Right lobe of liver (tissue), 6 donors: ENCODE results near the gene PELI2. TPM values are rescaled to one million over a fixed set of nuclear protein-coding genes. Genes with fewer than 3 reads are reported as not detected.
A peak's percentile ranks its signal among the peaks of the same experiment; 100 is the strongest.

Experiments
- ATAC-seq, 4 donors: fragments of 200-7000 bp; cut with Tn5 transposase; one replicate each; pipeline ENCODE4 v1.9.1; 2020; ENCODE audit warnings: mild to moderate bottlenecking in 4 of 4, moderate library complexity in 4 of 4
- DNase-seq, 3 donors: peaks; one replicate each; pipeline ENCODE4 v3.0.0-alpha.2; 2020
- H3K27ac ChIP-seq, 3 donors: fragments of 200-600 bp; one replicate each; pipeline ENCODE4 v1.8.0; 2022
- H3K27me3 ChIP-seq, 2 donors: fragments of 200-600 bp; one replicate each; pipeline ENCODE4 v1.8.0; 2022
- H3K36me3 ChIP-seq, 4 donors: fragments of 200-600 bp; sonication (generic) in 1 of 4; one replicate each; pipeline versions ENCODE4 v1.5.1 to v1.8.0; 2017 to 2022; ENCODE audit warnings: control low read depth in 1 of 4
- H3K4me1 ChIP-seq, 4 donors: fragments of 200-600 bp; sonication (generic) in 1 of 4; one replicate each; pipeline versions ENCODE4 v1.5.1 to v1.8.0; 2017 to 2022; ENCODE audit warnings: control low read depth in 1 of 4
- H3K4me3 ChIP-seq, 3 donors: fragments of 200-600 bp; one replicate each; pipeline ENCODE4 v1.8.0; 2022
- H3K9me3 ChIP-seq, 4 donors: fragments of 200-600 bp; sonication (generic) in 1 of 4; one replicate each; pipeline versions ENCODE4 v1.5.1 to v1.8.0; 2017 to 2022; ENCODE audit warnings: control low read depth in 1 of 4
- CTCF ChIP-seq, 4 donors: fragments of 200-600 bp in 3 of 4; fragments of 450-650 bp in 1 of 4; IDR thresholded peaks; one replicate each; pipeline versions ENCODE4 v1.5.1 to v1.8.0; 2016 to 2022; ENCODE audit warnings: antibody characterized with exemption in 4 of 4, mild to moderate bottlenecking in 2 of 4
- POLR2A ChIP-seq: fragments of 450-650 bp; IDR thresholded peaks from one replicate; pipeline ENCODE4 v1.6.1; 2017; ENCODE audit warnings: antibody characterized with exemption, mild to moderate bottlenecking
- WGBS: methylation state at CpG from one replicate; pipeline ENCODE4 v1.1.6; 2018; ENCODE audit warnings: low coverage, low lambda C conversion rate; ENCODE audit not compliant: insufficient coverage; ENCODE audit errors: missing lambda C conversion rate; 5-methylcytosine and 5-hydroxymethylcytosine counted together
- intact Hi-C, 2 donors: fragments of 100-400 bp; cut with DNase I; formaldehyde crosslinking; loops; one replicate each; pipeline versions ENCODE4 v1.11.2 to v1.14.1; 2022
- total RNA-seq, 6 experiments: library from RNA; depleted of rRNA in 2 of 6; stranded (reverse); fragments of >200 nt in 2 of 6; fragmentation: NEBNext Ultra II Directional in 3 of 6; extraction: Animal tissue kit (Norgen Biotek cat#: 25700) in 3 of 6; gene quantifications; one replicate each; pipeline versions ENCODE4 v1.1.0 to v1.2.4, GENCODE V29; 2016 to 2023
- donor health status: DM: no; HTN: yes; CAD: no.
- donor health status: DM: no; HTN: no; CAD: no.
- donor health status: DM: no; HTN: no; CAD: no.
- donor health status: DM: no; HTN: yes; CAD: no.
- donor health status: DM: no; HTN: yes; CAD: no.

The PELI2 gene
- total RNA-seq, 6 experiments from 2014 or later: 1.1 to 3.2 (median 1.9) TPM

- H3K9me3 ChIP-seq: no peaks in the 10 kb centered on the region
- intact Hi-C loops: no loop called here
- DNase-seq (no peak), ATAC-seq (no peak)
- WGBS: 77% methylated on average over 6 of the region's 14 CpGs
- H3K27me3 ChIP-seq: no peaks in the 10 kb centered on the region
- no peak overlapping the region for H3K4me3 ChIP-seq
- no peak overlapping the region for H3K27ac ChIP-seq
- no peaks in the 10 kb centered on the region for H3K36me3 ChIP-seq
- H3K4me1 ChIP-seq: no peaks in the 10 kb centered on the region
- TF ChIP-seq POLR2A (no peak), CTCF (IDR thresholded peaks at IDR 0.05) (no peak)
These were observed 172.0 kb downstream of the PELI2 start for GRCh38 chr14:56290195-56290594.

GRCh38 chr14:56292970-56293369, 174.8 kb downstream of the PELI2 start:
- Histone ChIP-seq H3K4me3 (no peak overlapping the region), H3K9me3 (no peaks in the 10 kb centered on the region), H3K36me3 (no peaks in the 10 kb centered on the region), H3K27me3 (no peaks in the 10 kb centered on the region), H3K4me1 (no peaks in the 10 kb centered on the region), H3K27ac (no peak overlapping the region)
- DNase-seq (no peak), ATAC-seq (no peak)
- intact Hi-C loops: no loop called here
- WGBS: 94% methylated on average over 3 of the region's 3 CpGs
- TF ChIP-seq POLR2A (no peak), CTCF (IDR thresholded peaks at IDR 0.05) (no peak)

GRCh38 chr14:56293506-56293905, 175.3 kb downstream of the PELI2 start:
- no peak overlapping the region for H3K4me3 ChIP-seq
- no peak overlapping the region for H3K27ac ChIP-seq
- no peaks in the 10 kb centered on the region for H3K4me1 ChIP-seq
- H3K27me3 ChIP-seq: no peaks in the 10 kb centered on the region
- no peaks in the 10 kb centered on the region for H3K9me3 ChIP-seq
- no peak for TF ChIP-seq CTCF (IDR thresholded peaks at IDR 0.05)
- TF ChIP-seq POLR2A: no peak
- DNase-seq: no peak
- intact Hi-C loops: no loop called here
- H3K36me3 ChIP-seq: no peaks in the 10 kb centered on the region
- 75% methylated on average over 1 of the region's 2 CpGs for WGBS
- no peak for ATAC-seq

GRCh38 chr14:56294128-56294527, 175.9 kb downstream of the PELI2 start:
- H3K27ac ChIP-seq: no peak overlapping the region
- TF ChIP-seq CTCF (IDR thresholded peaks at IDR 0.05) (no peak), POLR2A (no peak)
- ATAC-seq: peak in 2 of 4 donors; percentile 33 to 37

GRCh38 chr14:56295743-56296142, 177.5 kb downstream of the PELI2 start:
- WGBS: 55% methylated on average over 2 of the region's 3 CpGs

More at GRCh38 chr14:56294128-56294527, 175.9 kb downstream of the PELI2 start:
- Histone ChIP-seq H3K4me1 (no peaks in the 10 kb centered on the region), H3K36me3 (no peaks in the 10 kb centered on the region), H3K9me3 (no peaks in the 10 kb centered on the region), H3K4me3 (no peak overlapping the region), H3K27me3 (no peaks in the 10 kb centered on the region)
- intact Hi-C loops: no loop called here
- WGBS: 70% methylated on average over 2 of the region's 5 CpGs
- DNase-seq: no peak

More at GRCh38 chr14:56295743-56296142, 177.5 kb downstream of the PELI2 start:
- intact Hi-C loops: no loop called here
- DNase-seq: no peak
- no peak overlapping the region for H3K4me3 ChIP-seq
- ATAC-seq: no peak
- H3K27me3 ChIP-seq: no peaks in the 10 kb centered on the region
- H3K36me3 ChIP-seq: no peaks in the 10 kb centered on the region
- TF ChIP-seq CTCF (IDR thresholded peaks at IDR 0.05): no peak
- TF ChIP-seq POLR2A: no peak
- H3K27ac ChIP-seq: no peak overlapping the region
- H3K9me3 ChIP-seq: no peaks in the 10 kb centered on the region
- no peaks in the 10 kb centered on the region for H3K4me1 ChIP-seq
